Astrocyte (in vitro differentiated cells and primary cell): ENCODE measurements around the gene KCNH2. TPM values are rescaled to one million over a fixed set of nuclear protein-coding genes. Genes with fewer than 3 reads are reported as not detected.

Experiments
- DNase-seq: peaks from one replicate; pipeline ENCODE4 v3.0.0-alpha.2; 2010; ENCODE audit warnings: low read depth
- FAIRE-seq: peaks from 2 replicates; lab custom pipeline; 2011; peaks lifted over from hg19 to GRCh38; lab: Jason Lieb, UNC
- H2AFZ ChIP-seq: 2 replicates; pipeline ENCODE4 v1.6.0; 2012; ENCODE audit warnings: low read depth, low read length, inconsistent platforms
- H3K27ac ChIP-seq: 2 replicates; pipeline ENCODE4 v1.5.1; 2011; ENCODE audit warnings: low read depth, low read length, inconsistent platforms
- H3K27me3 ChIP-seq: 2 replicates; pipeline ENCODE4 v1.6.0; 2011; ENCODE audit warnings: low read length, inconsistent platforms; ENCODE audit not compliant: insufficient read depth
- H3K36me3 ChIP-seq: 2 replicates; pipeline ENCODE4 v1.5.1; 2011; ENCODE audit warnings: low read length, inconsistent platforms; ENCODE audit not compliant: insufficient read depth
- H3K4me1 ChIP-seq: 2 replicates; pipeline ENCODE4 v1.5.1; 2011; ENCODE audit warnings: low read length, inconsistent platforms; ENCODE audit not compliant: insufficient read depth
- H3K4me2 ChIP-seq: 2 replicates; pipeline ENCODE4 v1.6.0; 2012; ENCODE audit warnings: low read length, inconsistent platforms
- H3K4me3 ChIP-seq: 2 replicates; pipeline ENCODE4 v1.5.1; 2011; ENCODE audit warnings: low read depth, mild to moderate bottlenecking, low read length, inconsistent platforms; ENCODE audit not compliant: insufficient read depth
- H3K79me2 ChIP-seq: 2 replicates; pipeline ENCODE4 v1.6.0; 2012; ENCODE audit warnings: mild to moderate bottlenecking, low read length, inconsistent platforms; ENCODE audit not compliant: insufficient read depth
- H3K9ac ChIP-seq: 2 replicates; pipeline ENCODE4 v1.6.0; 2012; ENCODE audit warnings: mild to moderate bottlenecking, low read length, inconsistent platforms
- H3K9me3 ChIP-seq: 2 replicates; pipeline ENCODE4 v1.5.1; 2012; ENCODE audit warnings: low read depth, mild to moderate bottlenecking, low read length, inconsistent platforms; ENCODE audit not compliant: insufficient read depth
- H4K20me1 ChIP-seq: 2 replicates; pipeline ENCODE4 v1.6.0; 2012; ENCODE audit warnings: low read length, inconsistent platforms; ENCODE audit not compliant: insufficient read depth
- H3K27ac Mint-ChIP-seq: one replicate; pipeline ENCODE4 v1.8.0; 2021; ENCODE audit warnings: mild to moderate bottlenecking, mixed read lengths; ENCODE audit not compliant: unreplicated experiment
- H3K27me3 Mint-ChIP-seq: one replicate; pipeline ENCODE4 v1.8.0; 2021; ENCODE audit warnings: low read depth, mixed read lengths; ENCODE audit not compliant: unreplicated experiment
- H3K36me3 Mint-ChIP-seq: one replicate; pipeline ENCODE4 v1.8.0; 2021; ENCODE audit warnings: low read depth, mixed read lengths; ENCODE audit not compliant: unreplicated experiment
- H3K4me1 Mint-ChIP-seq: one replicate; pipeline ENCODE4 v1.8.0; 2021; ENCODE audit warnings: low read depth, mixed read lengths; ENCODE audit not compliant: unreplicated experiment
- H3K4me3 Mint-ChIP-seq: one replicate; pipeline ENCODE4 v1.8.0; 2021; ENCODE audit warnings: mild to moderate bottlenecking, moderate library complexity, mixed read lengths; ENCODE audit not compliant: unreplicated experiment
- H3K9me3 Mint-ChIP-seq: one replicate; pipeline ENCODE4 v1.8.0; 2021; ENCODE audit warnings: mild to moderate bottlenecking, mixed read lengths; ENCODE audit not compliant: unreplicated experiment
- CTCF ChIP-seq: IDR thresholded peaks from 2 replicates; pipeline ENCODE4 v1.5.1; 2011; ENCODE audit warnings: low read depth, mild to moderate bottlenecking, inconsistent platforms, low read length, moderate library complexity; ENCODE audit not compliant: insufficient read depth
- EZH2 ChIP-seq: IDR thresholded peaks from 2 replicates; pipeline ENCODE4 v1.6.1; 2012; ENCODE audit warnings: mild to moderate bottlenecking, low read length, inconsistent platforms; ENCODE audit not compliant: insufficient read depth
- total RNA-seq: library from RNA; stranded (reverse); gene quantifications from 2 replicates; pipeline ENCODE4 v1.2.1, GENCODE V29; 2021

The KCNH2 gene
- total RNA-seq, 1 donor from 2014 or later = 4.6 TPM

- DNase-seq (no peak), FAIRE-seq (no peak)
- Histone ChIP-seq H3K9ac (no peak overlapping the region), H3K36me3 (no peaks in the 10 kb centered on the region), H3K4me3 (no peak overlapping the region), H4K20me1 (no peaks in the 10 kb centered on the region), H3K79me2 (no peaks in the 10 kb centered on the region), H3K4me2 (no peak overlapping the region), H3K9me3 (peaks cover 6% of the 10 kb centered on the region), H2AFZ (no peak overlapping the region), H3K27ac (no peak overlapping the region), H3K27me3 (no peaks in the 10 kb centered on the region), H3K4me1 (no peaks in the 10 kb centered on the region)
- H3K4me1 Mint-ChIP-seq = no peaks in the 10 kb centered on the region
- no peak overlapping the region for H3K27ac Mint-ChIP-seq
- TF ChIP-seq CTCF (no peak), EZH2 (no peak)
- peaks cover 4% of the 10 kb centered on the region for H3K36me3 Mint-ChIP-seq
- peaks cover 7% of the 10 kb centered on the region for H3K27me3 Mint-ChIP-seq
- H3K9me3 Mint-ChIP-seq = peaks cover 19% of the 10 kb centered on the region
- no peak overlapping the region for H3K4me3 Mint-ChIP-seq
Measured at GRCh38 chr7:150994838-150995510, 16.9 kb upstream of the KCNH2 start.

GRCh38 chr7:150994141-150994837 is 16.2 kb upstream of the KCNH2 start:
- no peak overlapping the region for H3K4me3 ChIP-seq
- Mint-ChIP-seq H3K4me1 (no peaks in the 10 kb centered on the region), H3K36me3 (peaks cover 9% of the 10 kb centered on the region), H3K9me3 (peaks cover 26% of the 10 kb centered on the region), H3K4me3 (peak overlapping the region; percentile 54), H3K27ac (no peak overlapping the region), H3K27me3 (peaks cover 7% of the 10 kb centered on the region)
- H4K20me1 ChIP-seq = no peaks in the 10 kb centered on the region
- FAIRE-seq = no peak
- no peak overlapping the region for H3K4me2 ChIP-seq
- H3K36me3 ChIP-seq = no peaks in the 10 kb centered on the region
- no peaks in the 10 kb centered on the region for H3K27me3 ChIP-seq
- DNase-seq = no peak
- H3K9ac ChIP-seq = no peak overlapping the region
- peaks cover 10% of the 10 kb centered on the region for H3K9me3 ChIP-seq
- no peak overlapping the region for H3K27ac ChIP-seq
- no peak overlapping the region for H2AFZ ChIP-seq
- no peaks in the 10 kb centered on the region for H3K4me1 ChIP-seq
- TF ChIP-seq EZH2 = no peak
- TF ChIP-seq CTCF = no peak
- H3K79me2 ChIP-seq = no peaks in the 10 kb centered on the region

- no peaks in the 10 kb centered on the region for H4K20me1 ChIP-seq
- peaks cover 10% of the 10 kb centered on the region for H3K9me3 ChIP-seq
- no peak overlapping the region for H3K4me2 ChIP-seq
- H2AFZ ChIP-seq = no peak overlapping the region
- Mint-ChIP-seq H3K9me3 (peaks cover 26% of the 10 kb centered on the region), H3K36me3 (peaks cover 9% of the 10 kb centered on the region), H3K4me3 (no peak overlapping the region), H3K27me3 (peaks cover 10% of the 10 kb centered on the region), H3K27ac (no peak overlapping the region), H3K4me1 (no peaks in the 10 kb centered on the region)
- no peaks in the 10 kb centered on the region for H3K79me2 ChIP-seq
- no peak overlapping the region for H3K9ac ChIP-seq
- H3K4me1 ChIP-seq = no peaks in the 10 kb centered on the region
- H3K36me3 ChIP-seq = no peaks in the 10 kb centered on the region
- FAIRE-seq (no peak), DNase-seq (no peak)
- no peak overlapping the region for H3K4me3 ChIP-seq
- H3K27me3 ChIP-seq = no peaks in the 10 kb centered on the region
- TF ChIP-seq EZH2 (no peak), CTCF (no peak)
- no peak overlapping the region for H3K27ac ChIP-seq
Measured at GRCh38 chr7:150993511-150993910, 15.4 kb upstream of the KCNH2 start.
